Panc1 (cell line): ENCODE data around the gene HPS5. TPM values are rescaled to one million over a fixed set of nuclear protein-coding genes. Genes with fewer than 3 reads are reported as not detected.
A peak's percentile ranks its signal among the peaks of the same experiment; 100 is the strongest.

Experiments used
- ATAC-seq: fragments of 200-7000 bp; cut with Tn5 transposase; 2 replicates; pipeline ENCODE4 v1.9.1; 2020; ENCODE audit warnings: mild to moderate bottlenecking, moderate library complexity
- BruUV-seq: library from RNA; stranded (reverse); fragments of 400-500 nt; replicated peaks from 2 replicates; lab custom pipeline; 2021; lab: Mats Ljungman, UMichigan
- CTCF ChIA-PET: fragments of 300-600 bp; sonication (Branson Sonifier 250); formaldehyde crosslinking; loops from one replicate; lab custom pipeline; 2022; ENCODE audit warnings: antibody characterized with exemption; lab: Charles Lee
- POLR2A ChIA-PET: fragments of 300-600 bp; sonication (Branson Sonifier 250); formaldehyde crosslinking; loops from one replicate; lab custom pipeline; 2022; ENCODE audit warnings: antibody characterized with exemption; lab: Charles Lee
- DNase-seq: peaks from one replicate; pipeline ENCODE4 v3.0.0-alpha.2; 2010; ENCODE audit warnings: low read depth, low spot score
- H3K27ac ChIP-seq: 2 replicates; pipeline ENCODE4 v1.5.1; 2011; ENCODE audit warnings: mild to moderate bottlenecking, low read length, inconsistent platforms
- H3K27me3 ChIP-seq: fragments of 200-500 bp; sonication (Bioruptor generic); 2 replicates; pipeline ENCODE4 v1.6.0; 2014; ENCODE audit warnings: low read length, inconsistent platforms; ENCODE audit not compliant: control insufficient read depth, insufficient read depth
- H3K36me3 ChIP-seq: fragments of 200-500 bp; sonication (Bioruptor generic); 2 replicates; pipeline ENCODE4 v1.5.1; 2014; ENCODE audit warnings: inconsistent platforms, mild to moderate bottlenecking, low read length, moderate library complexity; ENCODE audit not compliant: control insufficient read depth, insufficient read depth
- H3K4me1 ChIP-seq: 2 replicates; pipeline ENCODE4 v1.5.1; 2011; ENCODE audit warnings: inconsistent platforms, mild to moderate bottlenecking, low read length, moderate library complexity; ENCODE audit not compliant: control insufficient read depth, insufficient read depth
- H3K4me3 ChIP-seq, 2 experiments: 2 replicates each; pipeline ENCODE4 v1.5.1; 2011 to 2012; ENCODE audit warnings: low read depth in 2 of 2, low read length in 2 of 2, mild to moderate bottlenecking in 2 of 2, inconsistent platforms in 1 of 2, moderate library complexity in 1 of 2
- H3K9me3 ChIP-seq: fragments of 200-500 bp; sonication (Bioruptor generic); 2 replicates; pipeline ENCODE4 v1.5.1; 2014; ENCODE audit warnings: low read depth, mild to moderate bottlenecking, inconsistent platforms, low read length, moderate library complexity; ENCODE audit not compliant: control insufficient read depth, insufficient read depth
- CTCF ChIP-seq: fragments of 450-650 bp; IDR thresholded peaks from 2 replicates; pipeline ENCODE4 v1.5.1; 2017; ENCODE audit warnings: mild to moderate bottlenecking
- POLR2AphosphoS5 ChIP-seq: IDR thresholded peaks from 2 replicates; pipeline ENCODE4 v1.6.1; 2012; ENCODE audit warnings: mild to moderate bottlenecking, low read depth, low read length, moderate library complexity
- REST ChIP-seq, 2 experiments: IDR thresholded peaks; 2 replicates each; pipeline ENCODE4 v1.6.1; 2011 to 2012; ENCODE audit warnings: low read depth in 2 of 2, control low read depth in 1 of 2, low read length in 1 of 2, mild to moderate bottlenecking in 1 of 2, moderate library complexity in 1 of 2; ENCODE audit not compliant: insufficient read depth in 1 of 2
- SIN3A ChIP-seq: IDR thresholded peaks from 2 replicates; pipeline ENCODE4 v1.6.1; 2012; ENCODE audit warnings: low read depth, mild to moderate bottlenecking, low read length, moderate library complexity, borderline replicate concordance; ENCODE audit not compliant: insufficient read depth
- TCF7L2 ChIP-seq: IDR thresholded peaks from 2 replicates; pipeline ENCODE4 v1.6.1; 2011; ENCODE audit warnings: mild to moderate bottlenecking, low read depth, low read length, inconsistent platforms
- in situ Hi-C: cut with HindIII; loops from 2 replicates; pipeline ENCODE4 v1.10.0; 2016; ENCODE audit warnings: low sequenced_read_pairs, low pct_unique_long_range_greater_than_20kb
- intact Hi-C: fragments of 100-400 bp; cut with micrococcal nuclease; formaldehyde crosslinking; loops from one replicate; pipeline ENCODE4 v1.10.0; 2022; ENCODE audit not compliant: unreplicated experiment
- total RNA-seq: library from RNA; stranded (reverse); gene quantifications from one replicate; pipeline ENCODE4 v1.2.1, GENCODE V29; 2021; ENCODE audit not compliant: unreplicated experiment

HPS5 gene
- total RNA-seq, 1 experiment from 2014 or later, result 27.7 TPM

GRCh38 chr11:18347471-18348125, 25.7 kb upstream of the HPS5 start:
- in situ Hi-C loops (no loop called here), intact Hi-C loops (no loop called here)
- H3K4me3 ChIP-seq, result no peak overlapping the region
- no peak for ATAC-seq
- POLR2A ChIA-PET, result interaction anchor here (0.9 kb wide), 1 partner anchor 47 kb away, joined by 3 read pairs; the partner anchor contains the start of gene LDHA
- TF ChIP-seq SIN3A (no peak), POLR2AphosphoS5 (no peak), REST (IDR thresholded peaks at IDR 0.05; ENCODE audit: insufficient read depth in 1 of 2, low read depth in 2 of 2, low read length in 1 of 2) (no peak), TCF7L2 (no peak), CTCF (no peak)
- TSS peak; percentile 2 for BruUV-seq
- no peak for DNase-seq
- H3K27ac ChIP-seq, result no peak overlapping the region
- H3K27me3 ChIP-seq, result no peaks in the 10 kb centered on the region
- no peaks in the 10 kb centered on the region for H3K4me1 ChIP-seq
- CTCF ChIA-PET, result no interaction called here
- H3K9me3 ChIP-seq, result no peaks in the 10 kb centered on the region
- peaks cover 25% of the 10 kb centered on the region for H3K36me3 ChIP-seq

GRCh38 chr11:18332891-18333290, 11.0 kb upstream of the HPS5 start:
- no TSS peak for BruUV-seq
- Histone ChIP-seq H3K27me3 (no peaks in the 10 kb centered on the region), H3K27ac (no peak overlapping the region), H3K4me3 (no peak overlapping the region), H3K9me3 (no peaks in the 10 kb centered on the region), H3K36me3 (peaks cover 36% of the 10 kb centered on the region), H3K4me1 (0 out of 2 replicates have a peak, but pooled peaks cover 3% of the 10 kb centered on the region)
- DNase-seq (no peak), ATAC-seq (no peak)
- ChIA-PET CTCF (no interaction called here), POLR2A (no interaction called here)
- in situ Hi-C loops, result no loop called here
- intact Hi-C loops, result no loop called here
- TF ChIP-seq SIN3A, result no peak
- no peak for TF ChIP-seq REST (IDR thresholded peaks at IDR 0.05; ENCODE audit: insufficient read depth in 1 of 2, low read depth in 2 of 2, low read length in 1 of 2)
- no peak for TF ChIP-seq CTCF
